H1 (cell line): Measurements from ENCODE around the gene CDHR5.

ENCODE experiments used
- BRCA1 ChIP-seq: IDR thresholded peaks from 2 replicates; pipeline ENCODE4 v1.6.1; 2012; ENCODE audit warnings: low read depth, low read length, improper control_type of control experiment
- CTCF ChIP-seq, 3 experiments: IDR thresholded peaks; 1 replicate in 2 of 3; 2 replicates in 1 of 3; pipeline versions ENCODE4 v1.5.1 to v1.6.1; 2011; ENCODE audit warnings: low read length in 3 of 3, mild to moderate bottlenecking in 3 of 3, inconsistent platforms in 2 of 3, low read depth in 1 of 3, moderate library complexity in 1 of 3; ENCODE audit not compliant: insufficient read depth in 1 of 3; ENCODE audit errors: control extremely low read depth in 1 of 3
- EZH2 ChIP-seq: fragments of 200-600 bp; sonication (generic); IDR thresholded peaks from 2 replicates; pipeline ENCODE4 v1.7.1; 2012; ENCODE audit warnings: low read depth, mild to moderate bottlenecking, moderate library complexity, low read length, inconsistent platforms; ENCODE audit not compliant: severe bottlenecking
- FOSL1 ChIP-seq: IDR thresholded peaks from 2 replicates; pipeline ENCODE4 v1.6.1; 2011; ENCODE audit warnings: mild to moderate bottlenecking, low read depth, low read length, moderate library complexity; ENCODE audit not compliant: insufficient read depth
- HDAC2 ChIP-seq, 2 experiments: fragments of 300-600 bp in 1 of 2; sonication (generic) in 1 of 2; IDR thresholded peaks; 2 replicates each; pipeline ENCODE4 v1.6.1; 2011 to 2012; ENCODE audit warnings: low read depth in 2 of 2, low read length in 2 of 2, mild to moderate bottlenecking in 2 of 2, moderate library complexity in 2 of 2, borderline replicate concordance in 1 of 2, inconsistent platforms in 1 of 2
- JUND ChIP-seq: IDR thresholded peaks from 2 replicates; pipeline ENCODE4 v1.6.1; 2011; ENCODE audit warnings: mild to moderate bottlenecking, improper control_type of control experiment, low read length
- MAFK ChIP-seq: IDR thresholded peaks from 2 replicates; pipeline ENCODE4 v1.6.1; 2012; ENCODE audit warnings: low read depth, mild to moderate bottlenecking, improper control_type of control experiment, low read length
- POLR2A ChIP-seq, 2 experiments: IDR thresholded peaks; 1 replicate in 1 of 2; 2 replicates in 1 of 2; pipeline ENCODE4 v1.6.1; 2011; ENCODE audit warnings: low read depth in 2 of 2, low read length in 2 of 2, mild to moderate bottlenecking in 2 of 2; ENCODE audit errors: control extremely low read depth in 1 of 2
- SP2 ChIP-seq: IDR thresholded peaks from 2 replicates; pipeline ENCODE4 v1.6.1; 2012; ENCODE audit warnings: mild to moderate bottlenecking, low read length, inconsistent platforms
- SRF ChIP-seq: IDR thresholded peaks from 2 replicates; pipeline ENCODE4 v1.6.1; 2011; ENCODE audit warnings: mild to moderate bottlenecking, low read depth, low read length, moderate library complexity
- TAF1 ChIP-seq: IDR thresholded peaks from 2 replicates; pipeline ENCODE4 v1.6.1; 2011; ENCODE audit warnings: mild to moderate bottlenecking, low read depth, low read length
- TCF12 ChIP-seq: IDR thresholded peaks from 2 replicates; pipeline ENCODE4 v1.6.1; 2011; ENCODE audit warnings: low read depth, mild to moderate bottlenecking, low read length

GRCh38 chr11:568306-569157 lies 56.2 kb downstream of the CDHR5 start:
- TF ChIP-seq FOSL1 (no peak), TAF1 (no peak), JUND (peak; percentile 66; the same call in 1 of the 2 replicates), SP2 (no peak), EZH2 (no peak), POLR2A (IDR thresholded peaks at IDR 0.05; ENCODE audit: control extremely low read depth in 1 of 2, low read depth in 2 of 2, low read length in 2 of 2) (no peak), CTCF (IDR thresholded peaks at IDR 0.05; ENCODE audit: control extremely low read depth in 1 of 3, insufficient read depth in 1 of 3, low read depth in 1 of 3, low read length in 3 of 3) (no peak), SRF (no peak), MAFK (no peak), BRCA1 (no peak), TCF12 (no peak), HDAC2 (IDR thresholded peaks at IDR 0.05; ENCODE audit: borderline replicate concordance in 1 of 2, low read depth in 2 of 2, low read length in 2 of 2) (0 out of 4 replicates have a peak, but pooled peaks of 1 of the 2 experiments have one; percentile 72)
